Thyroid gland (tissue), 4 donors: ENCODE data around the gene UBE2F.

Source experiments
- POLR2A ChIP-seq, 2 donors: fragments of 450-650 bp; IDR thresholded peaks; one replicate each; pipeline ENCODE4 v1.6.1; 2017; ENCODE audit warnings: antibody characterized with exemption in 2 of 2, mild to moderate bottlenecking in 2 of 2, moderate library complexity in 1 of 2
- TF ChIP-seq, protein P1 (sequence below), 6 experiments: fragments of 200-600 bp in 3 of 6; fragments of 450-650 bp in 3 of 6; sonication (generic) in 3 of 6; IDR thresholded peaks; one replicate each; pipeline ENCODE4 v1.5.1; 2016 to 2019; ENCODE audit warnings: antibody characterized with exemption in 6 of 6, mild to moderate bottlenecking in 2 of 6, inconsistent platforms in 1 of 6, moderate library complexity in 1 of 6

DNA sequence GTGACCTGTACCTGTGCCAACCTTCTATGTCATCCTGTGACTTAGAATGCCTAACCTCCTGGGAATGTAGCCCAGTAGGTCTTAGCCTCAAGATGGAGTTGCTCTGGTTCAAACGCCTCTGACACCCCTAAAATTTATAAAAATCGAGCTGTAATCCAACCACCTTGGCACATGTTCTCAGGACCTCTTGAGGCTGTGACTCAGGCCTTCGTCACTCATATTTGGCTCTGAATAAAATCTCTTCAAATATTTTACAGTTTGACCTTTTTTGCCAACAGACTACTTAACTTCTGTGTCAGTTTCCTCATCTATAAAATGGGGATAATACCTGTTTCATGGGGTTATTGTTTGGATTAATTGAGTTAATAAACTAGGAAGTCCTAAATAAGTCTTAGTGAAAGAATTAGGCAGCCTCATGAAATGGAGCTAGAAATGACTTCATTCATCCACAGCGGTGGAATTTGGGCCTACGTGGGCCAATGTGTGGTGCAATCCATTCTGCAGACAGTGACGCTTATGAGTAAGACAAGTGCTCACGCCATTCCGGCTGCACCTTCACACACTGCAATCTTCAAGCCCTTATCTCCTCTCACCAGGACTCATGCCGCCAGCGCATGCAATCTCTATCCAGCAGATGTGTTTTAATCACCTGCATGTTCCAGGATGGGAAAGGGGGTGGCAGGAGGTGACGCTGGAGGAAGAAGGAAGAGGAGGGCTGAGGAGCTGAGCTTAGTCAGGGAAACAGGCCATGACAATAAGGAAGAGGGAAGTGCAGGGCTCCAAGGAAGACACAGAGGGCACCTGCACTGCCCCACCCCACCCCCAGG is 2.0 kb upstream of the UBE2F start:
- TF ChIP-seq, protein P1, sequence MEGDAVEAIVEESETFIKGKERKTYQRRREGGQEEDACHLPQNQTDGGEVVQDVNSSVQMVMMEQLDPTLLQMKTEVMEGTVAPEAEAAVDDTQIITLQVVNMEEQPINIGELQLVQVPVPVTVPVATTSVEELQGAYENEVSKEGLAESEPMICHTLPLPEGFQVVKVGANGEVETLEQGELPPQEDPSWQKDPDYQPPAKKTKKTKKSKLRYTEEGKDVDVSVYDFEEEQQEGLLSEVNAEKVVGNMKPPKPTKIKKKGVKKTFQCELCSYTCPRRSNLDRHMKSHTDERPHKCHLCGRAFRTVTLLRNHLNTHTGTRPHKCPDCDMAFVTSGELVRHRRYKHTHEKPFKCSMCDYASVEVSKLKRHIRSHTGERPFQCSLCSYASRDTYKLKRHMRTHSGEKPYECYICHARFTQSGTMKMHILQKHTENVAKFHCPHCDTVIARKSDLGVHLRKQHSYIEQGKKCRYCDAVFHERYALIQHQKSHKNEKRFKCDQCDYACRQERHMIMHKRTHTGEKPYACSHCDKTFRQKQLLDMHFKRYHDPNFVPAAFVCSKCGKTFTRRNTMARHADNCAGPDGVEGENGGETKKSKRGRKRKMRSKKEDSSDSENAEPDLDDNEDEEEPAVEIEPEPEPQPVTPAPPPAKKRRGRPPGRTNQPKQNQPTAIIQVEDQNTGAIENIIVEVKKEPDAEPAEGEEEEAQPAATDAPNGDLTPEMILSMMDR (IDR thresholded peaks at IDR 0.05): no peak
- no peak for TF ChIP-seq POLR2A (IDR thresholded peaks at IDR 0.05)
